Gastrocnemius medialis (tissue), 4 donors: ENCODE measurements around the gene PRKACB. TPM values are rescaled to one million over a fixed set of nuclear protein-coding genes. Genes with fewer than 3 reads are reported as not detected.

Source experiments
- ATAC-seq, 2 donors: fragments of 150-250 bp; one replicate each; pipeline ENCODE4 v1.9.1; 2016
- DNase-seq, 2 donors: peaks; one replicate each; pipeline ENCODE4 v3.0.0-alpha.2; 2019
- H3K27ac ChIP-seq, 4 donors: fragments of 200-600 bp; sonication (generic); 1 replicate in 1 of 4; 2 replicates in 3 of 4; pipeline ENCODE4 v1.5.1; 2016 to 2018; ENCODE audit warnings: mild to moderate bottlenecking in 2 of 4, moderate library complexity in 1 of 4
- H3K27me3 ChIP-seq, 3 donors: fragments of 200-600 bp; sonication (generic) in 2 of 3; 1 replicate in 1 of 3; 2 replicates in 2 of 3; pipeline versions ENCODE4 v1.5.1 to v1.6.0; 2016 to 2019; ENCODE audit warnings: mild to moderate bottlenecking in 1 of 3, moderate library complexity in 1 of 3
- H3K36me3 ChIP-seq, 2 donors: fragments of 200-600 bp; sonication (generic) in 1 of 2; one replicate each; pipeline ENCODE4 v1.5.1; 2017 to 2018
- H3K4me1 ChIP-seq, 2 donors: fragments of 200-600 bp; sonication (generic) in 1 of 2; one replicate each; pipeline ENCODE4 v1.5.1; 2016 to 2017; ENCODE audit warnings: mild to moderate bottlenecking in 2 of 2
- H3K4me3 ChIP-seq, 4 donors: fragments of 200-600 bp; sonication (generic) in 3 of 4; 1 replicate in 1 of 4; 2 replicates in 3 of 4; pipeline ENCODE4 v1.5.1; 2016 to 2019; ENCODE audit warnings: mild to moderate bottlenecking in 2 of 4
- H3K9me3 ChIP-seq, 3 donors: fragments of 200-600 bp; sonication (generic) in 2 of 3; 1 replicate in 1 of 3; 2 replicates in 2 of 3; pipeline ENCODE4 v1.5.1; 2016 to 2019
- CTCF ChIP-seq, 5 experiments: fragments of 450-650 bp in 3 of 5; fragments of 200-600 bp in 2 of 5; sonication (generic) in 2 of 5; IDR thresholded peaks in 4 of 5; conservative IDR thresholded peaks in 1 of 5; 1 replicate in 4 of 5; 2 replicates in 1 of 5; pipeline ENCODE4 v1.5.1; 2016 to 2019; ENCODE audit warnings: antibody characterized with exemption in 5 of 5, mild to moderate bottlenecking in 3 of 5, moderate library complexity in 3 of 5
- POLR2A ChIP-seq, 2 donors: fragments of 450-650 bp; IDR thresholded peaks; one replicate each; pipeline ENCODE4 v1.6.1; 2017; ENCODE audit warnings: antibody characterized with exemption in 2 of 2, mild to moderate bottlenecking in 2 of 2, moderate library complexity in 2 of 2
- in situ Hi-C, 4 donors: fragments of 200-750 bp; cut with MboI; loops; one replicate each; pipeline versions ENCODE4 v1.15.0 to v1.8.0; 2017; ENCODE audit warnings: low sequenced_read_pairs in 4 of 4
- intact Hi-C: fragments of 100-400 bp; cut with DNase I; formaldehyde crosslinking; loops from one replicate; pipeline ENCODE4 v1.15.1; 2023; ENCODE audit warnings: low total_unique reads
- total RNA-seq, 4 donors: library from RNA; depleted of rRNA; stranded (reverse); fragments of >200 nt; gene quantifications; one replicate each; pipeline versions ENCODE4 v1.1.0 to v1.2.3, GENCODE V29; 2016

PRKACB gene
- total RNA-seq, 4 donors from 2014 or later: 4.2 to 12.4 (median 7.0) TPM

GRCh38 chr1:84146411-84147032, 2.5 kb downstream of the PRKACB start:
- H3K27me3 ChIP-seq: no peaks in the 10 kb centered on the region
- DNase-seq (no peak), ATAC-seq (no peak)
- H3K27ac ChIP-seq: no peak overlapping the region
- intact Hi-C loops (loop anchor here (10.0 kb wide), 2 partner anchors 148 to 628 kb away; no protein-coding TSS in a partner anchor), in situ Hi-C loops (loop anchor here (5.0 to 25.0 kb wide), 5 partner anchors 281 to 616 kb away; no protein-coding TSS in a partner anchor)
- H3K9me3 ChIP-seq: no peaks in the 10 kb centered on the region
- no peaks in the 10 kb centered on the region for H3K36me3 ChIP-seq
- TF ChIP-seq POLR2A (IDR thresholded peaks at IDR 0.05): no peak
- TF ChIP-seq CTCF (IDR thresholded peaks at IDR 0.05 in 4 of 5, conservative IDR thresholded peaks at IDR 0.05 in 1 of 5): no peak
- H3K4me1 ChIP-seq: no peaks in the 10 kb centered on the region
- no peak overlapping the region for H3K4me3 ChIP-seq

- Histone ChIP-seq H3K4me3 (no peak overlapping the region), H3K27me3 (no peaks in the 10 kb centered on the region), H3K27ac (no peak overlapping the region), H3K9me3 (no peaks in the 10 kb centered on the region), H3K36me3 (no peaks in the 10 kb centered on the region), H3K4me1 (no peaks in the 10 kb centered on the region)
- DNase-seq: no peak
- intact Hi-C loops: loop anchor here (10.0 kb wide), 2 partner anchors 146 to 626 kb away; no protein-coding TSS in a partner anchor
- TF ChIP-seq POLR2A (IDR thresholded peaks at IDR 0.05) (no peak), CTCF (IDR thresholded peaks at IDR 0.05 in 4 of 5, conservative IDR thresholded peaks at IDR 0.05 in 1 of 5) (no peak)
- no peak for ATAC-seq
- in situ Hi-C loops: loop anchor here (5.0 to 25.0 kb wide), 5 partner anchors 279 to 614 kb away; no protein-coding TSS in a partner anchor
Observed at GRCh38 chr1:84148758-84149157, 4.7 kb downstream of the PRKACB start.

- Histone ChIP-seq H3K27ac (no peak overlapping the region), H3K9me3 (no peaks in the 10 kb centered on the region), H3K4me3 (no peak overlapping the region), H3K27me3 (no peaks in the 10 kb centered on the region), H3K36me3 (no peaks in the 10 kb centered on the region), H3K4me1 (no peaks in the 10 kb centered on the region)
- no peak for ATAC-seq
- TF ChIP-seq CTCF (IDR thresholded peaks at IDR 0.05 in 4 of 5, conservative IDR thresholded peaks at IDR 0.05 in 1 of 5): no peak
- no peak for TF ChIP-seq POLR2A (IDR thresholded peaks at IDR 0.05)
- no peak for DNase-seq
- in situ Hi-C loops (no loop called here), intact Hi-C loops (no loop called here)
Observed at GRCh38 chr1:84152649-84153056, 8.6 kb downstream of the PRKACB start.

GRCh38 chr1:84155517-84155916, 11.4 kb downstream of the PRKACB start:
- no peak for DNase-seq
- Histone ChIP-seq H3K27me3 (no peaks in the 10 kb centered on the region), H3K27ac (no peak overlapping the region), H3K9me3 (no peaks in the 10 kb centered on the region), H3K4me3 (no peak overlapping the region), H3K36me3 (no peaks in the 10 kb centered on the region), H3K4me1 (no peaks in the 10 kb centered on the region)
- in situ Hi-C loops: no loop called here
- intact Hi-C loops: no loop called here
- ATAC-seq: no peak
- no peak for TF ChIP-seq POLR2A (IDR thresholded peaks at IDR 0.05)
- TF ChIP-seq CTCF (IDR thresholded peaks at IDR 0.05 in 4 of 5, conservative IDR thresholded peaks at IDR 0.05 in 1 of 5): no peak
